CD4-positive, alpha-beta T cell (primary cell): Measurements from ENCODE around the gene EIF1. TPM values are rescaled to one million over a fixed set of nuclear protein-coding genes. Genes with fewer than 3 reads are reported as not detected.
"Not testable (repeated sequence)": the region's sequence is repeated elsewhere in the genome, so short reads cannot be mapped to it uniquely, and the experiment has no call there.

Experiments used
- ATAC-seq: fragments of 200-7000 bp; cut with Tn5 transposase; one replicate; pipeline ENCODE4 v1.10.0; 2022; ENCODE audit warnings: mild to moderate bottlenecking; ENCODE audit not compliant: poor library complexity
- CTCF ChIA-PET: fragments of 350-600 bp; sonication (Branson Sonifier 250); formaldehyde crosslinking; loops from one replicate; lab custom pipeline; 2021; ENCODE audit warnings: antibody characterized with exemption, inconsistent platforms; lab: Charles Lee
- POLR2A ChIA-PET: fragments of 350-600 bp; sonication (Branson Sonifier 250); formaldehyde crosslinking; loops from one replicate; lab custom pipeline; 2021; ENCODE audit warnings: antibody characterized with exemption, inconsistent platforms; lab: Charles Lee
- DNase-seq, 14 experiments: peaks; one replicate each; pipeline ENCODE4 v3.0.0-alpha.2; 2013 to 2020; ENCODE audit warnings: mixed read lengths in 2 of 14
- H3K27ac ChIP-seq, 2 donors: one replicate each; pipeline versions ENCODE4 v1.5.1 to v1.7.0; 2013; ENCODE audit warnings: low read length in 2 of 2, low read depth in 1 of 2, mild to moderate bottlenecking in 1 of 2
- H3K27me3 ChIP-seq, 2 experiments: 1 replicate in 1 of 2; 2 replicates in 1 of 2; pipeline versions ENCODE4 v1.6.1 to v1.7.0; 2013; ENCODE audit warnings: low read length in 2 of 2, control low read depth in 1 of 2, mild to moderate bottlenecking in 1 of 2, moderate library complexity in 1 of 2; ENCODE audit not compliant: insufficient read depth in 2 of 2, control insufficient read depth in 1 of 2
- H3K36me3 ChIP-seq: one replicate; pipeline ENCODE4 v1.6.1; 2013; ENCODE audit warnings: low read length, control low read depth; ENCODE audit not compliant: insufficient read depth
- H3K4me1 ChIP-seq: one replicate; pipeline ENCODE4 v1.6.1; 2013; ENCODE audit warnings: low read length, control low read depth; ENCODE audit not compliant: insufficient read depth
- H3K4me3 ChIP-seq: one replicate; pipeline ENCODE4 v1.5.1; 2013; ENCODE audit warnings: mild to moderate bottlenecking, low read length, moderate library complexity
- H3K9me3 ChIP-seq, 2 experiments: 1 replicate in 1 of 2; 2 replicates in 1 of 2; pipeline versions ENCODE4 v1.6.1 to v1.7.0; 2013; ENCODE audit warnings: low read length in 2 of 2, mild to moderate bottlenecking in 2 of 2, control low read depth in 1 of 2, moderate library complexity in 1 of 2; ENCODE audit not compliant: control insufficient read depth in 1 of 2, insufficient read depth in 1 of 2
- H3K27ac Mint-ChIP-seq: one replicate; pipeline ENCODE4 v1.8.0; 2020; ENCODE audit warnings: mixed read lengths
- H3K27me3 Mint-ChIP-seq: one replicate; pipeline ENCODE4 v1.8.0; 2021; ENCODE audit warnings: mixed read lengths
- H3K36me3 Mint-ChIP-seq: one replicate; pipeline ENCODE4 v1.8.0; 2021; ENCODE audit warnings: low read depth, mixed read lengths
- H3K4me1 Mint-ChIP-seq: one replicate; pipeline ENCODE4 v1.8.0; 2021; ENCODE audit warnings: low read depth, mixed read lengths
- H3K4me3 Mint-ChIP-seq: one replicate; pipeline ENCODE4 v1.8.0; 2020; ENCODE audit warnings: mild to moderate bottlenecking, mixed read lengths
- H3K9me3 Mint-ChIP-seq: one replicate; pipeline ENCODE4 v1.8.0; 2020; ENCODE audit warnings: mixed read lengths
- CTCF ChIP-seq: fragments of 200-600 bp; IDR thresholded peaks from one replicate; pipeline ENCODE4 v1.8.0; 2022; ENCODE audit warnings: antibody characterized with exemption, mild to moderate bottlenecking
- intact Hi-C, 2 experiments: fragments of 100-400 bp; cut with DNase I in 1 of 2; cut with micrococcal nuclease in 1 of 2; formaldehyde crosslinking; loops; one replicate each; pipeline versions ENCODE4 v1.15.1 to v1.9.0; 2023 to 2025; cut with DNase I, micrococcal nuclease
- total RNA-seq, 174 experiments: library from RNA in 2 of 174; stranded (reverse) in 2 of 174; gene quantifications; one replicate each; pipeline ENCODE4 v1.2.3 and lab custom pipeline; 2021 to 2026

EIF1 gene
- total RNA-seq, 2 experiments from 2014 or later, result 3,351 to 3,391 TPM

DNA sequence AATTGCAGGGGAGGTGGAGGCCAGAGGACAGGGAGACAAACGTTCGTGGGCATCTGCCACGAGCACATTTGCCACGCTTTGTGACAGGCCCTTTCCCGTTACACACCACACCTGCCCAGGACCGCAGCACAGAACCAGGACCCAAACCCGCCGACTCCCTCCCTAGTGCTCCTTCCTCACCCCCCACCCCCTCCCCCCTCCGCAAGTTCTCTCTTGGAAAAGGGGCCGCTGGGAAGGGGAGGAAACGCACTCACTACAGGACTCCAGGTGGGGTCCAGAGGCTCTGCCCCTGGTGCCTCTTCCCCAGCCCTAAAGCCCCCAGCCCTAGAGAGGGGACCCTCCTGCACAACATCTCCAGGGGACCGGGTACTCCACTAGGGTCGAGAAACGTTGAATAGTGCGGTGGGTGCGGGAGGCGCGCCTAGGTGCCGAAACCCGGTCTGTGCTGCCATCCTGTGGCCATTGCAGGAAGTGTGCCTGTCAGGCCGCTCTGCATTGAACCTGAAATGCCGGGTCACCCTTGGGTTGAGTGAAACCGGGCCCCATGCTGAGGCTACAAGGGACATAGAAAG, 21.9 kb upstream of the EIF1 start:
- intact Hi-C loops, result loop anchor here (1.0 to 10.0 kb wide), 9 partner anchors 18 to 1308 kb away; partner anchors contain the start of gene EIF1 (in 1 of the 2)
- Histone ChIP-seq H3K36me3 (no peaks in the 10 kb centered on the region), H3K27me3 (no peaks in the 10 kb centered on the region), H3K4me3 (peak overlapping the region; percentile 58), H3K27ac (peak overlapping the region; percentile 98 to 99), H3K9me3 (no peaks in the 10 kb centered on the region), H3K4me1 (peaks cover 42% of the 10 kb centered on the region)
- CTCF ChIA-PET, result interaction anchor here (0.7 to 4.1 kb wide), 12 partner anchors 10 to 1047 kb away, joined by 3 to 65 read pairs (median 12); partner anchors contain the start of gene EIF1
- peak; percentile 85 for TF ChIP-seq CTCF
- Mint-ChIP-seq H3K9me3 (no peaks in the 10 kb centered on the region), H3K27ac (peak overlapping the region; percentile 90), H3K36me3 (no peaks in the 10 kb centered on the region), H3K4me3 (peak overlapping the region; percentile 87), H3K27me3 (no peaks in the 10 kb centered on the region), H3K4me1 (peaks cover 41% of the 10 kb centered on the region)
- ATAC-seq (peak; percentile 63), DNase-seq (peak; percentile 76 to 94 (median 86))
- POLR2A ChIA-PET, result interaction anchor here (0.5 to 6.1 kb wide), 13 partner anchors 12 to 1019 kb away, joined by 4 to 181 read pairs (median 7); partner anchors contain the start of genes EIF1, KRTAP16-1 and SMARCE1

DNA sequence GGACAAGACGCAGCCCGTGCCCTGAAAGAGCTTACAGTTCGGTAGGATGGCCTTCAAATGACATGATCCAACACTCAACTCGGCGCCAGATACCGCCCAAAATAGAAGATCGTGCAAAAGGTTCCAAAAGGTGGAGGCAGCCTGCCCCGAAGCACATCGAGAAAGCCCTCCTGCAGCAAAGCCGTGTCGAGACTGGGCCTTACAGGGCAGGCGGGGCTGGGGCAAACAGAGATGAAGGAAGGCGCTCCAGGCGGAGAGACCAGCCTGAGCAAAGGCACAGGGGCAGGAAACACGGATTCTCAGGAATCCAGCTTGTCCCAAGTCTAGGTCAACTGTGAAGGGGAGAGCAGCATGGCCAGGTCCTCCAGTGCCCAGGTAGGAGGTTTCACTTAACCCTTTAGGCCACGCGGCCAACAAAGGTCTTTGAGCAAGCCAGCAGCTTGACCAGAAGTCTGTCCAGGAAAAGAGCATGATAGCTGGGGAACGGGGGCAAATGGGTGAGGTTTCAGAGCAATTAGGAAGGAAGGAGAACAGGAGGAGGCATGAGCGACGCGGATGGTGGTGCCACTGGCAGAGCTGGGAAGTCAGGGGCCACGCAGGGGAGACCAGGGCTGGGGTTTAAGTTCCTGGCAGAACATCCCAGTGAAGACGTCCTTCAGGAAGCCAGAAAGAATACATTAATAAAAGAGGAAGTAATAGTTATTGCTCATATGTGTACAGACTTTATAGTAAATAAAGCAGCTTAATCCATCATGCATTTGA, 21.2 kb upstream of the EIF1 start:
- CTCF ChIA-PET, result interaction anchor here (1.1 to 4.1 kb wide), 6 partner anchors 11 to 811 kb away, joined by 3 to 65 read pairs (median 28); partner anchors contain the start of gene EIF1
- H3K4me1 ChIP-seq, result peaks cover 40% of the 10 kb centered on the region
- H3K27me3 Mint-ChIP-seq, result no peaks in the 10 kb centered on the region
- no peaks in the 10 kb centered on the region for H3K36me3 Mint-ChIP-seq
- H3K4me3 ChIP-seq, result peak overlapping the region; percentile 58
- no peaks in the 10 kb centered on the region for H3K9me3 Mint-ChIP-seq
- no peaks in the 10 kb centered on the region for H3K9me3 ChIP-seq
- peak overlapping the region; percentile 90 for H3K27ac Mint-ChIP-seq
- peaks cover 41% of the 10 kb centered on the region for H3K4me1 Mint-ChIP-seq
- no peaks in the 10 kb centered on the region for H3K36me3 ChIP-seq
- H3K27me3 ChIP-seq, result no peaks in the 10 kb centered on the region
- no peak for ATAC-seq
- POLR2A ChIA-PET, result interaction anchor here (0.5 to 6.1 kb wide), 6 partner anchors 11 to 862 kb away, joined by 4 to 181 read pairs (median 11); partner anchors contain the start of gene EIF1
- intact Hi-C loops, result loop anchor here (1.0 to 10.0 kb wide), 7 partner anchors 15 to 1309 kb away; partner anchors contain the start of gene EIF1 (in 1 of the 2)
- DNase-seq, result no peak
- peak overlapping the region; percentile 98 to 99 for H3K27ac ChIP-seq
- peak overlapping the region; percentile 87 for H3K4me3 Mint-ChIP-seq
- no peak for TF ChIP-seq CTCF

DNA sequence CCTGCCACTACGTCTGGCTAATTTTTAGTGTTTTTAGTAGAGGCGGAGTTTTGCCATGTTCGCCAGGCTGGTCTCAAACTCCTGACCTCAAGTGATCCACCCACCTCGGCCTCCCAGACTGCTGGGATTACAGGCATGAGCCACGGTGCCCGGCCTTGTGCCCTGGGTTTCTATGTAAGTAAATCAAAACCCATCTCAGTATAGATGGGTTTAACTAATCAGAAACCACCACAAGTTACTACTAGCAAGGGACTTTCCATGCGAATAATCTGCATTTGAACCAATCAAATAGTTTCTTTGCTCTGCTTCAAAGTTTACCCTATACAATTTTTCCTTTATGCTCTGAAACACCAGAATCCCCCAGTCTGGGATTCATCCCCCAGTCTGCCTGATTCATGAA, 16.5 kb upstream of the EIF1 start:
- Mint-ChIP-seq H3K4me3 (no peak overlapping the region), H3K36me3 (no peaks in the 10 kb centered on the region), H3K27ac (no peak overlapping the region), H3K9me3 (no peaks in the 10 kb centered on the region), H3K27me3 (no peaks in the 10 kb centered on the region), H3K4me1 (peaks cover 14% of the 10 kb centered on the region)
- Histone ChIP-seq H3K4me1 (peaks cover 19% of the 10 kb centered on the region), H3K9me3 (no peaks in the 10 kb centered on the region), H3K4me3 (no peak overlapping the region), H3K27ac (no peak overlapping the region), H3K36me3 (no peaks in the 10 kb centered on the region), H3K27me3 (no peaks in the 10 kb centered on the region)
- intact Hi-C loops, result no loop called here
- ATAC-seq (no peak), DNase-seq (no peak)
- ChIA-PET POLR2A (interaction anchor here (2.1 kb wide), 1 partner anchor 17 kb away, joined by 10 read pairs; the partner anchor contains the start of gene EIF1), CTCF (interaction anchor here (1.3 to 2.5 kb wide), 2 partner anchors 9 to 24 kb away, joined by 4 to 7 read pairs; no protein-coding TSS in a partner anchor)
- TF ChIP-seq CTCF, result no peak

DNA sequence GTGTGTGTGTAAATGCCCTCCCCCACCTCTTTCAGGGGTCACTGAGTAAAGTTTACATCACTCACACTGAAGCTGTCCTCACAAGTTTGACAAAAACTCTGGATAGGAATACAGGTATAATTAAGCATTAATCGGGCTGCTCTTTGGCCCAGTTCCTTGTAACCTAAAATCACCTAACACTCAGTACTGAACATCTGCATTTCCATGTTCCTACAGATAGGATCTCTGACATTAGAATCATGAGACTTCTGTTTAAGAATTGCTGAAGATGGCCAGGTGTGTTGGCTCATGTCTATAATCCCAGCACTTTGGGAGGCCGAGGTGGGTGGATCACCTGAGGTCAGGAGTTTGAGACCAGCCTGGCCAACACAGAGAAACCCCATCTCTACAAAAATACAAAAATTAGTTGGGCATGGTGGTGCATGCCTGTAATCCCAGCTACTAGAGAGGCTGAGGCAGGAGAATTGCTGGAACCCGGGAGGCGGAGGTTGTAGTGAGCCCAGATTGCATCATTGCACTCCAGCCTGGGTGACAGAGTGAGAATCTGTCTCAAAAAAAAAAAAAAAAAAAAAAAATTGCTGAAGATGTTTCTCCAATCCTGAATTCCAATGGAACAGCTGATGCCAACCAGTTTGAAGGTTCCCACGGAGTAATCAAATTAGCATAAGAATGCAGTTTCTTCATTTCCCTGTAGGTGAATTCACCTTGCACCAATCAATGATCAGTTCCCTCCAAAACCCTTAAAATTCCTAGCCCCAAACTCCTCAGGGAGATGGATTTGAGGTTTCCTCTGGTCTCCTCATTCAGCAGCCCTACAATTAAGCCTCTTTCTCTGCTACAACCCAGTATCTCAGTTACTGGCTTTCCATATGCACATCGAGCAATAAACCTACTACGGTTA, 13.3 kb upstream of the EIF1 start:
- H3K27ac ChIP-seq, H3K9me3 Mint-ChIP-seq, H3K36me3 Mint-ChIP-seq, H3K4me3 Mint-ChIP-seq, H3K4me3 ChIP-seq, H3K27me3 Mint-ChIP-seq, H3K9me3 ChIP-seq, ATAC-seq, H3K27ac Mint-ChIP-seq, H3K27me3 ChIP-seq, DNase-seq, intact Hi-C loops, H3K36me3 ChIP-seq: not testable (repeated sequence)
- peaks cover 20% of the 10 kb centered on the region for H3K4me1 Mint-ChIP-seq
- H3K4me1 ChIP-seq, result peaks cover 40% of the 10 kb centered on the region
- ChIA-PET POLR2A (interaction anchor here (6.7 kb wide), 1 partner anchor 15 kb away, joined by 373 read pairs; the partner anchor contains the start of gene EIF1), CTCF (interaction anchor here (1.8 to 2.0 kb wide), 2 partner anchors 9 to 13 kb away, joined by 5 to 7 read pairs; no protein-coding TSS in a partner anchor)
